Coronary artery (tissue), 2 donors: ENCODE measurements around the gene SDCCAG8.

Experiments
- DNase-seq: peaks from one replicate; pipeline ENCODE4 v3.0.0-alpha.2; 2017; ENCODE audit warnings: low spot score
- H3K27ac ChIP-seq, 2 donors: fragments of 200-600 bp; sonication (generic); one replicate each; pipeline ENCODE4 v1.5.1; 2016 to 2019
- H3K4me3 ChIP-seq: fragments of 200-600 bp; sonication (generic); 2 replicates; pipeline ENCODE4 v1.5.1; 2016; ENCODE audit warnings: mild to moderate bottlenecking, moderate library complexity
- TF ChIP-seq, protein P1 (sequence below): fragments of 200-600 bp; sonication (generic); IDR thresholded peaks from one replicate; pipeline ENCODE4 v1.5.1; 2019; ENCODE audit warnings: antibody characterized with exemption

SDCCAG8 gene

DNA sequence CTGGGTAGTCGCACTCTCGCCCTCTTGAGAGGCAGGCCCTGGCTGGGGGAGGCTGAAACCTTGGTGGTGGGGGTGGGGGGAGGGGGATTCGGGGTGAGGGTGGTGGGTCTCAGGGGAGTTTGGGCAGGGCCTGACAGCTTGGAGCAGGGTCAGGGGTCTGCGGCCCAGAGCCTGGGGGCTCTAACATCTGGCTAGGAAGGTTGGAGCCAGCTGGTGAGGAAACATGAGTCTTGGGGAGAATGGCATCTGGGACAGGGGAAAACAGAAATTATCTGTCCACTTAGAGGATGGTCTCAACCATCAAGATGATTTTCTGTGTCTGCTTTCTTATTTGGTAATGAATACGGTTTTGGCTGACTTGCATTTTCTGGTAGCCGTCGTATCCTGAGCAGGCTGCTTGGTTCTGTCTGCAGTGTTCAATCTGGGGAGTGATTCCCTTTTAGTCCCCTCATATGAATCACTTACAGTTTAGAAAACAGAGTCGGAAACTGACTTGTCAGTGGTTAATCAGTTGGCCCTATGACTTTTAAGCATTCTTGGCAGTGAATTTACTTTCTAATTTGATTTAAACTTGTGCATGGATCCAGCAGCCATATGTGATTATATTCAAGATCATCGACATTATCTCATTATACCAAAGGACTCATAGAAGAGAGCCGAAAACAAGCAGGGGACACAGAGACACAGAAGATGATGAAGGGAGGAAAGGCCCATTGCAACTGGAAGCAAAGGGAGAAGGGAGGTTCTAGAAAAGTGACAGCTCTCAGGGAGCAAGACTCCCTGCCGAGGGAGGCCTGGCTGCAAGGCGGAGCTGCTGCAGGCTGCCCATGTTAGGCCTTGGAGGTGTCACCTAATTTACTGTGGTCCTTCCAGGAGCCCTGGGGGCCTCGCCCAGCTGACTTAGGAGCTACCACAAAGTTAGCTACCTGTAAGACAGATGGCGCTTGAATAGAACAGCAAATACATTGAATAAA lies 237.6 kb downstream of the SDCCAG8 start:
- H3K4me3 ChIP-seq: no peak overlapping the region
- H3K27ac ChIP-seq: peak overlapping the region in 1 of 2 donors; percentile 5
- TF ChIP-seq, protein P1, sequence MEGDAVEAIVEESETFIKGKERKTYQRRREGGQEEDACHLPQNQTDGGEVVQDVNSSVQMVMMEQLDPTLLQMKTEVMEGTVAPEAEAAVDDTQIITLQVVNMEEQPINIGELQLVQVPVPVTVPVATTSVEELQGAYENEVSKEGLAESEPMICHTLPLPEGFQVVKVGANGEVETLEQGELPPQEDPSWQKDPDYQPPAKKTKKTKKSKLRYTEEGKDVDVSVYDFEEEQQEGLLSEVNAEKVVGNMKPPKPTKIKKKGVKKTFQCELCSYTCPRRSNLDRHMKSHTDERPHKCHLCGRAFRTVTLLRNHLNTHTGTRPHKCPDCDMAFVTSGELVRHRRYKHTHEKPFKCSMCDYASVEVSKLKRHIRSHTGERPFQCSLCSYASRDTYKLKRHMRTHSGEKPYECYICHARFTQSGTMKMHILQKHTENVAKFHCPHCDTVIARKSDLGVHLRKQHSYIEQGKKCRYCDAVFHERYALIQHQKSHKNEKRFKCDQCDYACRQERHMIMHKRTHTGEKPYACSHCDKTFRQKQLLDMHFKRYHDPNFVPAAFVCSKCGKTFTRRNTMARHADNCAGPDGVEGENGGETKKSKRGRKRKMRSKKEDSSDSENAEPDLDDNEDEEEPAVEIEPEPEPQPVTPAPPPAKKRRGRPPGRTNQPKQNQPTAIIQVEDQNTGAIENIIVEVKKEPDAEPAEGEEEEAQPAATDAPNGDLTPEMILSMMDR: no peak
- DNase-seq: no peak

DNA sequence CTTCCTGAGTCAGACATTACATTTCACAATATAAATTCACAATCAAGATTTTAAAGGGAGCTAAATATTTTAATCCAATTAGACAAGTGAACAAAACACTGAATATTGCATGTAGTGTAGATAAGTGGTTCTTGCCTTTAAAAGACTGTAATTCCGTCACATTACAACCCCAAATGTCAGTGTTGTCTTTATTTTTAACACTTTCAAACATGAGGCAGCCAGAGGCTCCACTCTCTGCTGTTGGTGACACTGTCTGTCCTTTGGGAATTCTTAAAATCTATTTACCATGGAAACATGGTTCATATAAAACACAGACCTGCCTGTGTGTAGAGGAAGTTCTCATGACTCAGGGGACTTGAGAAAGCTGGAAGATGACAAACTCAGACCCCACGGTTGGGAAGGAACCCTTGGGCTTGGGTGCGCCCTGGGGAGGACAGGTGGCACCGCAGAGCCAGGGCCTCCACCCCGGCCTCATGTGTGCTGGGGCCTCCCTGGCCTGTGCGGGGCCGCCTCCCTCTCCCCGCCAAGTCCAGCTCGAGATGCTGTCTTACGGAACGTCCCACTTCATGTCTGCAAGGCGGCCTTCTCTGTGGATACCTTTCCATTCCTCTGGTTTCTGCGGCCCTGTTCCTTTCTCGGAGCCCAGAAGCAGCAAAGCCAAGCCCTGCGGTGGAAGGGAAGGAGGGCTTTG lies 239.0 kb downstream of the SDCCAG8 start:
- Histone ChIP-seq H3K4me3 (no peak overlapping the region), H3K27ac (peak overlapping the region; percentile 62 to 93)
- TF ChIP-seq, protein P1: no peak
- no peak for DNase-seq

DNA sequence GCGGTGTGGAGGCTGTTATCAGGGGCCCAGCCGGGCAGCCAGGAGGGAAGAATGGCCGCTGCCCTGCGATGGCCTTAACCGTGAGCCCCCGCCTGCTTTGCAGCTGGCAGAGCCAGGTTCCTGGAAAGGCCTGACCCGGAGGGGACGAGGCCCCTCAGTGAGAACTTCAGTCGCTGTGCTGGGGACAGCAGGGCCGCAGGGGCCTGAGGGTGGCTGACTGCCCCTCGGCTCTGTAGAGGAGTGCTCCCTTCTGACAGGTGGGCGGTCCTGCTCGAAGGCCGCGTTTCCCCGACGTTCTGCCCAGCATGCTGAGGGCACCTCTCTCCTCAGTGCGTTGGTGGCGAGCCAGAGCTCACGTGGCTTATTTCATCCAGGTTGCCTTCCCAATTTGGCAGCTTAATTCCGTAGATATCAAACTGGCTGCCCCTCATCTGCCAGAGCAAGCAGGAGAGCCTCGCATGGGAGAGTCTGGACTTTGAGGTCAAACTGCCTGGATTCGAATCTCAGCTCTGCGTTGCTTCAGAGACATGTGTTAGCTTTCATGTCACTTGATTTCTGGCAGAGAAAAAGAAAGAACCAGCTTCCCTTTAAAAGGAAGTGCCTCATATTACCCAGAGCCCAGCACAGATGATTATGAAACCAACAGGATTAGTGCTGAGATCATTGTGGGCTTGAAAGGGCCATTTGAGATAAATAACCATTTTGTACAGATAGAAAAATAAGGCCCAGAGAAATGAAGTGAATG lies 239.8 kb downstream of the SDCCAG8 start:
- DNase-seq: no peak
- peak overlapping the region; percentile 59 for H3K4me3 ChIP-seq
- peak overlapping the region; percentile 62 to 93 for H3K27ac ChIP-seq
- TF ChIP-seq, protein P1: no peak

DNA sequence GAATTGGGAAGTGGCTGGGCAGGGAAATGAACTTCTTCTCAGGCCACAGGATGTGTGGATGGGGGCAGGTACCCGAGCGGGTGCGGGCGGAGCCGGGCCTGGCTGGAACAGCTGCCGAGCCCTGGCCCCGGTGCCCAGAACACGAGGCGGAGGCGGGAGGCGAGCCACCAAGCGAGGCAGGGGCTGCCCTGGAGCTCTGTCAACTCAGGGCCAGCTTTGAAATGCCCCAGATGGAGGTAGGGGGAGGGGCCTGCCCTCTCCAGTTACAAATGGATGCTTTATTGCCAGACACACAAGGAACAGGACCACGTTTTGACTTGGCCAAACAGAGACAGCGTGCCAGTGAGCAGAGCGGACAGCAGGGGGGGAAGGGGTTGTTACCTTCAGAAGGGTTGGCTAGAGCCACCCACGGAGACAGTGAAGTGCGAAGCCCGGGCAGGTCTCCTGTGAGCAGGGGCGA lies 240.4 kb downstream of the SDCCAG8 start:
- DNase-seq: no peak
- Histone ChIP-seq H3K27ac (peak overlapping the region; percentile 62 to 93), H3K4me3 (peak overlapping the region; percentile 59)
- TF ChIP-seq, protein P1: no peak

DNA sequence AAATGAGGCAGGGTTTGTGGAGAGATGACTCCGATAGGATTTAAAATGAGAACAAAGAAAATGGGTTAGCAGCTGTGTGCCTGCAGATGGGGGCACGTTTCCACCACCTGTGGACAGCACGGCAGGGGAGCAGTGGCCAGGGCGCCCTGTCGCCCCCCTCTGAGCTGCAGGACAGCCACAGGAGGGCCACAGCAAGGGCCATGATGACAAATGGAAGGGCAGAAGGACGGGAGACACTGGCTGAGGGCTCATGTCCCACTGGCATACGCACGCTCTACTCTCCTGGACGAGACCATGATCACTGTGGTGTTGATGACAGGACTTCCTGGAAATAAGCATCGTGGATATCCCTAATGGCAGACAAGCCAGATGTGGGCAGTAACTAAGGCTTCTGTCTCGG lies 241.0 kb downstream of the SDCCAG8 start:
- DNase-seq: no peak
- H3K27ac ChIP-seq: peak overlapping the region; percentile 62 to 93
- TF ChIP-seq, protein P1: no peak
- no peak overlapping the region for H3K4me3 ChIP-seq

DNA sequence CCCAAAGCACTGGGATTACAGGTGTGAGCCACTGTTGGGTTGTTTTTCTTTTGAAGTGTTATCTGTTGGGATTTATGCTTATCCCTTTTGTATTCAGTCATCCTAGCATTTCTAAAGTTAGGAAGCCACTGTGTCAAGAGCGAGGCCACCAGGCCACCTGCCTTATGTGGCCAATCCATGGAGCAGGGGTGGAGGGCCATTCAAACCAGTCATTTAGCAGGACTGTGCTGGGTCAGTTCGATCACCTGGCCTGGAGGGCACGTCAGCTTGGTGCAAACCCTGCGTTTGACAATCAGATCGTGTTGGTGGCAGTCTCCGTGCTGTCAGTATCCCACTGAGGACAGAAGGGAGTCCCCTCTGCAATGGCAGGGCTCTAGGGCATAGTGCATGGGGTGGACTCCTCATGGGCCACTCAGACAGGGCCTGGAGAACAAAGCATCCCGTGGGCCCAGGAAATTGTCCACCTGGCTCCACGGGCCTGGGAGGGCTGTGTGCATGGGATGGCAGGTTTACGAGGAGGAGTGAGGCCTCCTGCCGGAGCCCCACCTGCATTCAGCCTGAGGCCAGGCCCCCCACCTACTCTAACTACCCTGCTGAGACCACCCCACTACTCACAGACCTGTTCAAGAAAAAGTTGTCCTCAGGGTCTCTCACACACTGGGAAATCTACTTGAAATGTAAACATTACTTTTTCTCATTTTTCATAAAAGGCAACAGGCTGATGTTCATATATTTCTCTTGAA lies 242.3 kb downstream of the SDCCAG8 start:
- TF ChIP-seq, protein P1: no peak
- DNase-seq: no peak
- Histone ChIP-seq H3K27ac (no peak overlapping the region), H3K4me3 (no peak overlapping the region)
